ENCODE measurements around the gene SMIM8. TPM values are rescaled to one million over a fixed set of nuclear protein-coding genes. Genes with fewer than 3 reads are reported as not detected.

Gene SMIM8
- total RNA-seq, 3 donors from 2014 or later (not counting 1 experiment from before 2014, with no cell fraction given) = 8.0 to 11.1 (median 9.5) TPM

GRCh38 chr6:87349896-87350295 is 27.5 kb downstream of the SMIM8 start:
- 91% methylated on average over 2 of the region's 2 CpGs for WGBS (ENCODE audit: insufficient coverage)
- no peak overlapping the region for H3K4me3 Mint-ChIP-seq
- DNase-seq = no peak
- Histone ChIP-seq H3K4me3 (ENCODE audit: low read length) (no peak overlapping the region), H3K4me1 (ENCODE audit: control insufficient read depth, insufficient read depth, low read length) (no peaks in the 10 kb centered on the region), H3K27ac (ENCODE audit: low read length) (no peak overlapping the region), H3K36me3 (ENCODE audit: control insufficient read depth, insufficient read depth, low read length) (no peaks in the 10 kb centered on the region), H3K9me3 (ENCODE audit: control insufficient read depth, insufficient read depth, low read length) (no peaks in the 10 kb centered on the region), H3K27me3 (ENCODE audit: control insufficient read depth, insufficient read depth, low read length) (no peaks in the 10 kb centered on the region)
- H3K27ac Mint-ChIP-seq = no peak overlapping the region
- H3K27me3 Mint-ChIP-seq (ENCODE audit: low read depth in 2 of 2) = no peaks in the 10 kb centered on the region
- no peak for TF ChIP-seq CTCF (IDR thresholded peaks at IDR 0.05)
- no peaks in the 10 kb centered on the region for H3K9me3 Mint-ChIP-seq
- H3K4me1 Mint-ChIP-seq = no peaks in the 10 kb centered on the region
- no peak for ATAC-seq
- intact Hi-C loops (cut with micrococcal nuclease) = no loop called here
- no peaks in the 10 kb centered on the region for H3K36me3 Mint-ChIP-seq

GRCh38 chr6:87350516-87350915 is 28.1 kb downstream of the SMIM8 start:
- Mint-ChIP-seq H3K36me3 (no peaks in the 10 kb centered on the region), H3K9me3 (no peaks in the 10 kb centered on the region), H3K27ac (no peak overlapping the region), H3K4me3 (no peak overlapping the region), H3K4me1 (no peaks in the 10 kb centered on the region), H3K27me3 (ENCODE audit: low read depth in 2 of 2) (no peaks in the 10 kb centered on the region)
- Histone ChIP-seq H3K4me1 (ENCODE audit: control insufficient read depth, insufficient read depth, low read length) (no peaks in the 10 kb centered on the region), H3K9me3 (ENCODE audit: control insufficient read depth, insufficient read depth, low read length) (no peaks in the 10 kb centered on the region), H3K27me3 (ENCODE audit: control insufficient read depth, insufficient read depth, low read length) (no peaks in the 10 kb centered on the region), H3K27ac (ENCODE audit: low read length) (no peak overlapping the region), H3K4me3 (ENCODE audit: low read length) (no peak overlapping the region), H3K36me3 (ENCODE audit: control insufficient read depth, insufficient read depth, low read length) (no peaks in the 10 kb centered on the region)
- TF ChIP-seq CTCF (IDR thresholded peaks at IDR 0.05) = no peak
- intact Hi-C loops (cut with micrococcal nuclease) = no loop called here
- DNase-seq = no peak
- no peak for ATAC-seq

- intact Hi-C loops (cut with micrococcal nuclease) = no loop called here
- H3K27ac ChIP-seq (ENCODE audit: low read length) = no peak overlapping the region
- Mint-ChIP-seq H3K4me1 (no peaks in the 10 kb centered on the region), H3K36me3 (no peaks in the 10 kb centered on the region), H3K27ac (no peak overlapping the region), H3K4me3 (no peak overlapping the region), H3K27me3 (ENCODE audit: low read depth in 2 of 2) (no peaks in the 10 kb centered on the region), H3K9me3 (no peaks in the 10 kb centered on the region)
- TF ChIP-seq CTCF (IDR thresholded peaks at IDR 0.05) = no peak
- WGBS (ENCODE audit: insufficient coverage) = 100% methylated on average over 1 of the region's 1 CpG
- DNase-seq = no peak
- no peaks in the 10 kb centered on the region for H3K27me3 ChIP-seq (ENCODE audit: control insufficient read depth, insufficient read depth, low read length)
- no peaks in the 10 kb centered on the region for H3K4me1 ChIP-seq (ENCODE audit: control insufficient read depth, insufficient read depth, low read length)
- H3K4me3 ChIP-seq (ENCODE audit: low read length) = no peak overlapping the region
- no peaks in the 10 kb centered on the region for H3K9me3 ChIP-seq (ENCODE audit: control insufficient read depth, insufficient read depth, low read length)
- no peak for ATAC-seq
- no peaks in the 10 kb centered on the region for H3K36me3 ChIP-seq (ENCODE audit: control insufficient read depth, insufficient read depth, low read length)
Observed at GRCh38 chr6:87351583-87351982, 29.2 kb downstream of the SMIM8 start.

GRCh38 chr6:87356181-87356580 is 33.8 kb downstream of the SMIM8 start:
- Mint-ChIP-seq H3K36me3 (no peaks in the 10 kb centered on the region), H3K9me3 (no peaks in the 10 kb centered on the region), H3K4me3 (no peak overlapping the region), H3K27me3 (ENCODE audit: low read depth in 2 of 2) (no peaks in the 10 kb centered on the region), H3K4me1 (no peaks in the 10 kb centered on the region), H3K27ac (no peak overlapping the region)
- no peak overlapping the region for H3K27ac ChIP-seq (ENCODE audit: low read length)
- H3K4me1 ChIP-seq (ENCODE audit: control insufficient read depth, insufficient read depth, low read length) = no peaks in the 10 kb centered on the region
- H3K4me3 ChIP-seq (ENCODE audit: low read length) = no peak overlapping the region
- H3K36me3 ChIP-seq (ENCODE audit: control insufficient read depth, insufficient read depth, low read length) = no peaks in the 10 kb centered on the region
- no peak for DNase-seq
- ATAC-seq = no peak
- WGBS (ENCODE audit: insufficient coverage) = 95% methylated on average over 4 of the region's 4 CpGs
- intact Hi-C loops (cut with micrococcal nuclease) = no loop called here
- no peaks in the 10 kb centered on the region for H3K27me3 ChIP-seq (ENCODE audit: control insufficient read depth, insufficient read depth, low read length)
- TF ChIP-seq CTCF (IDR thresholded peaks at IDR 0.05) = no peak
- H3K9me3 ChIP-seq (ENCODE audit: control insufficient read depth, insufficient read depth, low read length) = no peaks in the 10 kb centered on the region

Data from natural killer cell (primary cell).